ENCODE measurements around the gene GALNT11. TPM values are rescaled to one million over a fixed set of nuclear protein-coding genes. Genes with fewer than 3 reads are reported as not detected.
A peak's percentile ranks its signal among the peaks of the same experiment; 100 is the strongest.

The GALNT11 gene
- total and polyA plus RNA-seq, 9 of the 15 experiments (the other 6 are each of a cell fraction or from before 2014, with no cell fraction given): 8.2 to 59.5 (median 36.5) TPM

- H3K27ac ChIP-seq (ENCODE audit: extremely low read depth, low read depth, low read length): no peak overlapping the region
- peaks cover 84% of the 10 kb centered on the region; the same call in 2 of the 3 replicates for H3K36me3 ChIP-seq (ENCODE audit: control insufficient read depth, insufficient read depth, low read length)
- BruUV-seq (replicated peaks): no TSS peak
- ChIA-PET CTCF (ENCODE audit: low intra/inter-chr PET ratio) (no interaction called here), POLR2A (interaction anchor here (0.9 kb wide), 1 partner anchor 12 kb away, joined by 4 read pairs; no protein-coding TSS in a partner anchor)
- H2AFZ ChIP-seq (ENCODE audit: low read depth, low read length): no peak overlapping the region
- no peaks in the 10 kb centered on the region for H4K20me1 ChIP-seq (replicated peaks; ENCODE audit: control insufficient read depth, insufficient read depth, low read length)
- 0 out of 5 replicates have a peak, but pooled peaks cover 0 to 3% of the 10 kb centered on the region in 2 experiments for H3K4me1 ChIP-seq (replicated peaks in 1 of 2; ENCODE audit: control insufficient read depth in 2 of 2, insufficient read depth in 2 of 2, low read length in 2 of 2)
- H3K9me3 ChIP-seq (replicated peaks; ENCODE audit: control insufficient read depth, insufficient read depth, low read depth, low read length): no peaks in the 10 kb centered on the region
- WGBS (ENCODE audit: insufficient coverage, low coverage, missing lambda C conversion rate): 96% methylated on average over 34 of the region's 37 CpGs
- intact Hi-C loops (cut with micrococcal nuclease): no loop called here
- H3K27me3 ChIP-seq (ENCODE audit: control insufficient read depth in 2 of 2, insufficient read depth in 2 of 2, low read length in 2 of 2): no peaks in the 10 kb centered on the region
- no peaks in the 10 kb centered on the region for H3K9me1 ChIP-seq (ENCODE audit: control insufficient read depth, insufficient read depth, low read length)
- H3K9ac ChIP-seq (ENCODE audit: insufficient read depth in 1 of 2, low read depth in 2 of 2, low read length in 2 of 2): no peak overlapping the region; a peak in 1 of 4 replicates
- no peaks in the 10 kb centered on the region; the same call in 2 of the 3 replicates for H3K79me2 ChIP-seq (ENCODE audit: control insufficient read depth, insufficient read depth, low read length)
- DNase-seq (ENCODE audit: extremely low read depth in 1 of 4, low spot score in 3 of 4) (no peak), ATAC-seq (no peak; the same call in 2 of the 3 replicates), FAIRE-seq (no peak)
- in situ Hi-C loops (cut with MboI): no loop called here
- H3K4me3 ChIP-seq: no peak overlapping the region
- H3K4me2 ChIP-seq (ENCODE audit: insufficient read depth, low read length): no peak overlapping the region
- no peak for TF ChIP-seq NRF1 (conservative IDR thresholded peaks at IDR 0.05 in 1 of 2, IDR thresholded peaks at IDR 0.05 in 1 of 2)
- TF ChIP-seq PURB (CRISPR knock-in tag; IDR thresholded peaks at IDR 0.05; ENCODE audit: low read depth): no peak
- TF ChIP-seq, protein P1, sequence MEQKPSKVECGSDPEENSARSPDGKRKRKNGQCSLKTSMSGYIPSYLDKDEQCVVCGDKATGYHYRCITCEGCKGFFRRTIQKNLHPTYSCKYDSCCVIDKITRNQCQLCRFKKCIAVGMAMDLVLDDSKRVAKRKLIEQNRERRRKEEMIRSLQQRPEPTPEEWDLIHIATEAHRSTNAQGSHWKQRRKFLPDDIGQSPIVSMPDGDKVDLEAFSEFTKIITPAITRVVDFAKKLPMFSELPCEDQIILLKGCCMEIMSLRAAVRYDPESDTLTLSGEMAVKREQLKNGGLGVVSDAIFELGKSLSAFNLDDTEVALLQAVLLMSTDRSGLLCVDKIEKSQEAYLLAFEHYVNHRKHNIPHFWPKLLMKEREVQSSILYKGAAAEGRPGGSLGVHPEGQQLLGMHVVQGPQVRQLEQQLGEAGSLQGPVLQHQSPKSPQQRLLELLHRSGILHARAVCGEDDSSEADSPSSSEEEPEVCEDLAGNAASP (IDR thresholded peaks at IDR 0.05): no peak
- no peak for TF ChIP-seq BRD9 (IDR thresholded peaks at IDR 0.05; ENCODE audit: low read depth, partially characterized antibody)
- no peak for TF ChIP-seq ZNF165 (CRISPR knock-in tag; IDR thresholded peaks at IDR 0.05; ENCODE audit: borderline replicate concordance)
- no peak for TF ChIP-seq SNIP1 (IDR thresholded peaks at IDR 0.05; ENCODE audit: low read depth)
- TF ChIP-seq SMARCC2 (IDR thresholded peaks at IDR 0.05; ENCODE audit: low read depth): no peak
- 0 out of 2 replicates have a peak, but pooled peaks have one; percentile 34 for TF ChIP-seq GATA2 (CRISPR knock-in tag; IDR thresholded peaks at IDR 0.05)
- peak; percentile 85 for TF ChIP-seq RBM22 (IDR thresholded peaks at IDR 0.05; ENCODE audit: low read depth, low read length, poor library complexity, severe bottlenecking)
- TF ChIP-seq, protein P2, sequence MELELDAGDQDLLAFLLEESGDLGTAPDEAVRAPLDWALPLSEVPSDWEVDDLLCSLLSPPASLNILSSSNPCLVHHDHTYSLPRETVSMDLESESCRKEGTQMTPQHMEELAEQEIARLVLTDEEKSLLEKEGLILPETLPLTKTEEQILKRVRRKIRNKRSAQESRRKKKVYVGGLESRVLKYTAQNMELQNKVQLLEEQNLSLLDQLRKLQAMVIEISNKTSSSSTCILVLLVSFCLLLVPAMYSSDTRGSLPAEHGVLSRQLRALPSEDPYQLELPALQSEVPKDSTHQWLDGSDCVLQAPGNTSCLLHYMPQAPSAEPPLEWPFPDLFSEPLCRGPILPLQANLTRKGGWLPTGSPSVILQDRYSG (tag; conservative IDR thresholded peaks at IDR 0.05; ENCODE audit: low read depth): no peak
- TF ChIP-seq SRSF7 (optimal IDR thresholded peaks at IDR 0.05; ENCODE audit: low read depth, low read length): no peak
- TF ChIP-seq, protein P3, sequence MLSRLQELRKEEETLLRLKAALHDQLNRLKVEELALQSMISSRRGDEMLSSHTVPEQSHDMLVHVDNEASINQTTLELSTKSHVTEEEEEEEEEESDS (CRISPR knock-in tag; IDR thresholded peaks at IDR 0.05): no peak
- no peak for TF ChIP-seq ZNF57 (CRISPR knock-in tag; IDR thresholded peaks at IDR 0.05)
- TF ChIP-seq, protein P4, sequence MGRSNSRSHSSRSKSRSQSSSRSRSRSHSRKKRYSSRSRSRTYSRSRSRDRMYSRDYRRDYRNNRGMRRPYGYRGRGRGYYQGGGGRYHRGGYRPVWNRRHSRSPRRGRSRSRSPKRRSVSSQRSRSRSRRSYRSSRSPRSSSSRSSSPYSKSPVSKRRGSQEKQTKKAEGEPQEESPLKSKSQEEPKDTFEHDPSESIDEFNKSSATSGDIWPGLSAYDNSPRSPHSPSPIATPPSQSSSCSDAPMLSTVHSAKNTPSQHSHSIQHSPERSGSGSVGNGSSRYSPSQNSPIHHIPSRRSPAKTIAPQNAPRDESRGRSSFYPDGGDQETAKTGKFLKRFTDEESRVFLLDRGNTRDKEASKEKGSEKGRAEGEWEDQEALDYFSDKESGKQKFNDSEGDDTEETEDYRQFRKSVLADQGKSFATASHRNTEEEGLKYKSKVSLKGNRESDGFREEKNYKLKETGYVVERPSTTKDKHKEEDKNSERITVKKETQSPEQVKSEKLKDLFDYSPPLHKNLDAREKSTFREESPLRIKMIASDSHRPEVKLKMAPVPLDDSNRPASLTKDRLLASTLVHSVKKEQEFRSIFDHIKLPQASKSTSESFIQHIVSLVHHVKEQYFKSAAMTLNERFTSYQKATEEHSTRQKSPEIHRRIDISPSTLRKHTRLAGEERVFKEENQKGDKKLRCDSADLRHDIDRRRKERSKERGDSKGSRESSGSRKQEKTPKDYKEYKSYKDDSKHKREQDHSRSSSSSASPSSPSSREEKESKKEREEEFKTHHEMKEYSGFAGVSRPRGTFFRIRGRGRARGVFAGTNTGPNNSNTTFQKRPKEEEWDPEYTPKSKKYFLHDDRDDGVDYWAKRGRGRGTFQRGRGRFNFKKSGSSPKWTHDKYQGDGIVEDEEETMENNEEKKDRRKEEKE (IDR thresholded peaks at IDR 0.05; ENCODE audit: borderline replicate concordance in 1 of 2, control insufficient read depth in 1 of 2, low read depth in 2 of 2, low read length in 1 of 2): no peak
- no peak for TF ChIP-seq CREB1 (IDR thresholded peaks at IDR 0.05)
- TF ChIP-seq CREB1 (CRISPR knock-in tag; IDR thresholded peaks at IDR 0.05): no peak
Observed at GRCh38 chr7:152130658-152131590, 105.5 kb downstream of the GALNT11 start.
